HUDEP-2 (cell line): ENCODE data around the gene CRX.
"Not testable (repeated sequence)": the region's sequence is repeated elsewhere in the genome, so short reads cannot be mapped to it uniquely, and the experiment has no call there.

Source experiments
- DNase-seq, 76 experiments: peaks; one replicate each; lab custom pipeline; 2025; ENCODE audit not compliant: unreplicated experiment in 76 of 76; lab: John Stamatoyannopoulos, UW

The CRX gene

GRCh38 chr19:47821460-47822020 is at the start of gene CRX:
Gene CRX (plus strand): TSS chr19:47821937. CDS start chr19:47834444, 12,507 bp downstream.
- no peak for DNase-seq

GRCh38 chr19:47776568-47776967 is 45.2 kb upstream of the CRX start:
- DNase-seq = no peak

- DNase-seq = not testable (repeated sequence)
Observed at GRCh38 chr19:47777245-47778048, 44.3 kb upstream of the CRX start.

GRCh38 chr19:47778049-47778953 is 43.4 kb upstream of the CRX start, which contains the start of gene SELENOW:
Gene SELENOW (plus strand): TSS chr19:47778703. CDS start chr19:47778786, 83 bp downstream.
- peak in 68 of 76 experiments; percentile 27 to 97 (median 73) for DNase-seq

- DNase-seq = peak in 6 of 76 experiments; percentile 6 to 45 (median 28)
Observed at GRCh38 chr19:47778954-47779351, 42.8 kb upstream of the CRX start.

GRCh38 chr19:47779524-47780214 is 42.1 kb upstream of the CRX start:
- DNase-seq = no peak

- no peak for DNase-seq
Observed at GRCh38 chr19:47780215-47780551, 41.6 kb upstream of the CRX start.

GRCh38 chr19:47781590-47782262 is 40.0 kb upstream of the CRX start:
- no peak for DNase-seq

GRCh38 chr19:47786566-47786965 is 35.2 kb upstream of the CRX start:
- DNase-seq = no peak

- not testable (repeated sequence) for DNase-seq
Observed at GRCh38 chr19:47787307-47787706, 34.4 kb upstream of the CRX start.

- not testable (repeated sequence) for DNase-seq
Observed at GRCh38 chr19:47789811-47790210, 31.9 kb upstream of the CRX start.

- DNase-seq = peak in 68 of 76 experiments; percentile 18 to 92 (median 70)
Observed at GRCh38 chr19:47790398-47790814, 31.3 kb upstream of the CRX start.

- DNase-seq = no peak
Observed at GRCh38 chr19:47792616-47793015, 29.1 kb upstream of the CRX start.

- no peak for DNase-seq
Observed at GRCh38 chr19:47794526-47794925, 27.2 kb upstream of the CRX start.

- DNase-seq = no peak
Observed at GRCh38 chr19:47796785-47797184, 25.0 kb upstream of the CRX start.

- DNase-seq = no peak
Observed at GRCh38 chr19:47797996-47798903, 23.5 kb upstream of the CRX start.

GRCh38 chr19:47798904-47799266 is 22.9 kb upstream of the CRX start:
- DNase-seq = no peak

- DNase-seq = no peak
Observed at GRCh38 chr19:47801270-47801669, 20.5 kb upstream of the CRX start.

GRCh38 chr19:47802521-47803043 is 19.2 kb upstream of the CRX start:
- DNase-seq = no peak
